ENCODE measurements around the gene ZNF217.
"Not testable (repeated sequence)": the region's sequence is repeated elsewhere in the genome, so short reads cannot be mapped to it uniquely, and the experiment has no call there.

The ZNF217 gene

GRCh38 chr20:53593466-53594007, at the start of gene ZNF217:
Gene ZNF217 (minus strand): TSS chr20:53593839. CDS start chr20:53582826, 11,013 bp downstream.
- H3K9me3 ChIP-seq (ENCODE audit: control insufficient read depth, low read length); H3K27me3 ChIP-seq (replicated peaks; ENCODE audit: control insufficient read depth, insufficient read depth, low read length); H3K36me3 ChIP-seq (ENCODE audit: control insufficient read depth, insufficient read depth, low read length, severe bottlenecking): not testable (repeated sequence)
- H3K4me1 ChIP-seq (ENCODE audit: control insufficient read depth, insufficient read depth, low read length) = peaks cover 30% of the 10 kb centered on the region
- H3K4me3 ChIP-seq (ENCODE audit: low read length) = peak within 1 kb of the TSS; percentile 91
- peak; percentile 78 for DNase-seq (ENCODE audit: low read depth)
- H3K9ac ChIP-seq (ENCODE audit: low read length) = peak within 1 kb of the TSS; percentile 95

GRCh38 chr20:53643031-53643832, 49.6 kb upstream of the ZNF217 start:
- Histone ChIP-seq H3K4me1 (ENCODE audit: control insufficient read depth, insufficient read depth, low read length) (peaks cover 17% of the 10 kb centered on the region), H3K36me3 (ENCODE audit: control insufficient read depth, insufficient read depth, low read length, severe bottlenecking) (no peaks in the 10 kb centered on the region), H3K9ac (ENCODE audit: low read length) (peak overlapping the region; percentile 73), H3K27me3 (replicated peaks; ENCODE audit: control insufficient read depth, insufficient read depth, low read length) (no peaks in the 10 kb centered on the region), H3K4me3 (ENCODE audit: low read length) (peak overlapping the region; percentile 67), H3K9me3 (ENCODE audit: control insufficient read depth, low read length) (no peaks in the 10 kb centered on the region)
- peak; percentile 70 for DNase-seq (ENCODE audit: low read depth)

GRCh38 chr20:53642196-53643030, 48.8 kb upstream of the ZNF217 start:
- H3K4me1 ChIP-seq (ENCODE audit: control insufficient read depth, insufficient read depth, low read length) = peaks cover 15% of the 10 kb centered on the region
- H3K4me3 ChIP-seq (ENCODE audit: low read length) = peak overlapping the region; percentile 67
- H3K36me3 ChIP-seq (ENCODE audit: control insufficient read depth, insufficient read depth, low read length, severe bottlenecking) = no peaks in the 10 kb centered on the region
- peak; percentile 67 for DNase-seq (ENCODE audit: low read depth)
- no peaks in the 10 kb centered on the region for H3K27me3 ChIP-seq (replicated peaks; ENCODE audit: control insufficient read depth, insufficient read depth, low read length)
- peak overlapping the region; percentile 73 for H3K9ac ChIP-seq (ENCODE audit: low read length)
- H3K9me3 ChIP-seq (ENCODE audit: control insufficient read depth, low read length) = no peaks in the 10 kb centered on the region

- Histone ChIP-seq H3K9ac (ENCODE audit: low read length) (no peak overlapping the region), H3K9me3 (ENCODE audit: control insufficient read depth, low read length) (no peaks in the 10 kb centered on the region)
- no peak for DNase-seq (ENCODE audit: low read depth)
These were observed 46.2 kb upstream of the ZNF217 start for GRCh38 chr20:53639647-53640440.

GRCh38 chr20:53639128-53639527, 45.5 kb upstream of the ZNF217 start:
- Histone ChIP-seq H3K36me3 (ENCODE audit: control insufficient read depth, insufficient read depth, low read length, severe bottlenecking) (no peaks in the 10 kb centered on the region), H3K9ac (ENCODE audit: low read length) (no peak overlapping the region), H3K4me1 (ENCODE audit: control insufficient read depth, insufficient read depth, low read length) (peaks cover 15% of the 10 kb centered on the region), H3K9me3 (ENCODE audit: control insufficient read depth, low read length) (no peaks in the 10 kb centered on the region), H3K27me3 (replicated peaks; ENCODE audit: control insufficient read depth, insufficient read depth, low read length) (no peaks in the 10 kb centered on the region), H3K4me3 (ENCODE audit: low read length) (no peak overlapping the region)
- DNase-seq (ENCODE audit: low read depth) = no peak

More at GRCh38 chr20:53639647-53640440, 46.2 kb upstream of the ZNF217 start:
- H3K36me3 ChIP-seq (ENCODE audit: control insufficient read depth, insufficient read depth, low read length, severe bottlenecking) = no peaks in the 10 kb centered on the region
- no peak overlapping the region for H3K4me3 ChIP-seq (ENCODE audit: low read length)
- no peaks in the 10 kb centered on the region for H3K27me3 ChIP-seq (replicated peaks; ENCODE audit: control insufficient read depth, insufficient read depth, low read length)
- H3K4me1 ChIP-seq (ENCODE audit: control insufficient read depth, insufficient read depth, low read length) = peaks cover 15% of the 10 kb centered on the region

GRCh38 chr20:53637310-53637709, 43.7 kb upstream of the ZNF217 start:
- not testable (repeated sequence) for H3K9me3 ChIP-seq (ENCODE audit: control insufficient read depth, low read length); H3K9ac ChIP-seq (ENCODE audit: low read length); H3K4me3 ChIP-seq (ENCODE audit: low read length); H3K36me3 ChIP-seq (ENCODE audit: control insufficient read depth, insufficient read depth, low read length, severe bottlenecking); DNase-seq (ENCODE audit: low read depth); H3K4me1 ChIP-seq (ENCODE audit: control insufficient read depth, insufficient read depth, low read length); H3K27me3 ChIP-seq (replicated peaks; ENCODE audit: control insufficient read depth, insufficient read depth, low read length)

GRCh38 chr20:53636540-53637097, 43.0 kb upstream of the ZNF217 start:
- Histone ChIP-seq H3K4me3 (ENCODE audit: low read length) (no peak overlapping the region), H3K4me1 (ENCODE audit: control insufficient read depth, insufficient read depth, low read length) (no peaks in the 10 kb centered on the region), H3K9ac (ENCODE audit: low read length) (no peak overlapping the region), H3K36me3 (ENCODE audit: control insufficient read depth, insufficient read depth, low read length, severe bottlenecking) (no peaks in the 10 kb centered on the region), H3K9me3 (ENCODE audit: control insufficient read depth, low read length) (no peaks in the 10 kb centered on the region), H3K27me3 (replicated peaks; ENCODE audit: control insufficient read depth, insufficient read depth, low read length) (no peaks in the 10 kb centered on the region)
- no peak for DNase-seq (ENCODE audit: low read depth)

- Histone ChIP-seq H3K27me3 (replicated peaks; ENCODE audit: control insufficient read depth, insufficient read depth, low read length) (no peaks in the 10 kb centered on the region), H3K9me3 (ENCODE audit: control insufficient read depth, low read length) (no peaks in the 10 kb centered on the region), H3K4me1 (ENCODE audit: control insufficient read depth, insufficient read depth, low read length) (no peaks in the 10 kb centered on the region), H3K36me3 (ENCODE audit: control insufficient read depth, insufficient read depth, low read length, severe bottlenecking) (no peaks in the 10 kb centered on the region), H3K4me3 (ENCODE audit: low read length) (no peak overlapping the region), H3K9ac (ENCODE audit: low read length) (no peak overlapping the region)
- DNase-seq (ENCODE audit: low read depth) = no peak
These were observed 41.6 kb upstream of the ZNF217 start for GRCh38 chr20:53635221-53635620.

GRCh38 chr20:53631909-53632662, 38.4 kb upstream of the ZNF217 start:
- no peak for DNase-seq (ENCODE audit: low read depth)
- H3K9me3 ChIP-seq (ENCODE audit: control insufficient read depth, low read length) = no peaks in the 10 kb centered on the region

GRCh38 chr20:53629436-53629835, 35.8 kb upstream of the ZNF217 start:
- H3K36me3 ChIP-seq (ENCODE audit: control insufficient read depth, insufficient read depth, low read length, severe bottlenecking) = no peaks in the 10 kb centered on the region
- H3K9ac ChIP-seq (ENCODE audit: low read length) = no peak overlapping the region
- no peaks in the 10 kb centered on the region for H3K4me1 ChIP-seq (ENCODE audit: control insufficient read depth, insufficient read depth, low read length)
- H3K9me3 ChIP-seq (ENCODE audit: control insufficient read depth, low read length) = no peaks in the 10 kb centered on the region
- H3K4me3 ChIP-seq (ENCODE audit: low read length) = no peak overlapping the region
- DNase-seq (ENCODE audit: low read depth) = no peak
- H3K27me3 ChIP-seq (replicated peaks; ENCODE audit: control insufficient read depth, insufficient read depth, low read length) = no peaks in the 10 kb centered on the region

More at GRCh38 chr20:53631909-53632662, 38.4 kb upstream of the ZNF217 start:
- Histone ChIP-seq H3K27me3 (replicated peaks; ENCODE audit: control insufficient read depth, insufficient read depth, low read length) (no peaks in the 10 kb centered on the region), H3K4me1 (ENCODE audit: control insufficient read depth, insufficient read depth, low read length) (no peaks in the 10 kb centered on the region), H3K9ac (ENCODE audit: low read length) (no peak overlapping the region), H3K36me3 (ENCODE audit: control insufficient read depth, insufficient read depth, low read length, severe bottlenecking) (no peaks in the 10 kb centered on the region), H3K4me3 (ENCODE audit: low read length) (no peak overlapping the region)

Data from adipocyte (in vitro differentiated cells).